ENCODE measurements around the gene PNO1.

GRCh38 chr2:68217729-68218128, 60.0 kb downstream of the PNO1 start:
- TF ChIP-seq EP300 (IDR thresholded peaks at IDR 0.05) (no peak), CTCF (IDR thresholded peaks at IDR 0.05) (no peak), POLR2A (IDR thresholded peaks at IDR 0.05) (no peak)

All from ovary (tissue), 3 donors.